GM21723 (cell line): ENCODE measurements around the gene ZBTB20.

ENCODE experiments used
- ATAC-seq: cut with Tn5 transposase; IDR thresholded peaks from one replicate; pipeline ENCODE4 v1.9.1; 2021; ENCODE audit warnings: mild to moderate bottlenecking, moderate library complexity; ENCODE audit not compliant: unreplicated experiment

ZBTB20 gene

GRCh38 chr3:114460459-114460858, 686.6 kb downstream of the ZBTB20 start:
- peak; percentile 52 for ATAC-seq

- peak; percentile 67 for ATAC-seq
These were observed 690.3 kb downstream of the ZBTB20 start for GRCh38 chr3:114456742-114457141.

GRCh38 chr3:114455432-114455831, 691.7 kb downstream of the ZBTB20 start:
- no peak for ATAC-seq

GRCh38 chr3:114454551-114455251, 692.4 kb downstream of the ZBTB20 start:
- ATAC-seq, result no peak

GRCh38 chr3:114453361-114453780, 693.7 kb downstream of the ZBTB20 start:
- no peak for ATAC-seq

GRCh38 chr3:114452937-114453336, 694.2 kb downstream of the ZBTB20 start:
- no peak for ATAC-seq

- ATAC-seq, result no peak
These were observed 694.8 kb downstream of the ZBTB20 start for GRCh38 chr3:114452256-114452655.

GRCh38 chr3:114451561-114452018, 695.5 kb downstream of the ZBTB20 start:
- no peak for ATAC-seq

- peak; percentile 33 for ATAC-seq
These were observed 696.0 kb downstream of the ZBTB20 start for GRCh38 chr3:114451051-114451451.

GRCh38 chr3:114450008-114450596, 697.0 kb downstream of the ZBTB20 start:
- peak; percentile 32 for ATAC-seq

- peak; percentile 47 for ATAC-seq
These were observed 697.6 kb downstream of the ZBTB20 start for GRCh38 chr3:114449271-114450007.

GRCh38 chr3:114447950-114448479, 699.1 kb downstream of the ZBTB20 start:
- ATAC-seq, result no peak

- ATAC-seq, result peak; percentile 41
These were observed 699.5 kb downstream of the ZBTB20 start for GRCh38 chr3:114447545-114447944.

- no peak for ATAC-seq
These were observed 700.5 kb downstream of the ZBTB20 start for GRCh38 chr3:114446600-114446999.

- ATAC-seq, result no peak
These were observed 701.9 kb downstream of the ZBTB20 start for GRCh38 chr3:114445233-114445632.

GRCh38 chr3:114444216-114444615, 702.9 kb downstream of the ZBTB20 start:
- ATAC-seq, result no peak

- no peak for ATAC-seq
These were observed 704.8 kb downstream of the ZBTB20 start for GRCh38 chr3:114442246-114442645.

GRCh38 chr3:114441386-114441785, 705.7 kb downstream of the ZBTB20 start:
- no peak for ATAC-seq

GRCh38 chr3:114440700-114441099, 706.4 kb downstream of the ZBTB20 start:
- ATAC-seq, result no peak

GRCh38 chr3:114439284-114439683, 707.8 kb downstream of the ZBTB20 start:
- no peak for ATAC-seq

GRCh38 chr3:114437897-114438296, 709.2 kb downstream of the ZBTB20 start:
- no peak for ATAC-seq

GRCh38 chr3:114436182-114436581, 710.9 kb downstream of the ZBTB20 start:
- no peak for ATAC-seq
